ENCODE measurements around the gene NCKAP5. TPM values are rescaled to one million over a fixed set of nuclear protein-coding genes. Genes with fewer than 3 reads are reported as not detected.

The NCKAP5 gene
- total RNA-seq, 6 donors from 2014 or later: 22.1 to 51.1 (median 41.4) TPM

GRCh38 chr2:133273031-133273430, 295.2 kb downstream of the NCKAP5 start:
- WGBS, 2 donors: 60 to 71% methylated on average over 3 of the region's 3 CpGs
- TF ChIP-seq POLR2A (IDR thresholded peaks at IDR 0.05): no peak
- TF ChIP-seq CTCF (IDR thresholded peaks at IDR 0.05): no peak
- TF ChIP-seq EP300 (IDR thresholded peaks at IDR 0.05): no peak
- TF ChIP-seq POLR2AphosphoS5 (IDR thresholded peaks at IDR 0.05): no peak
- Histone ChIP-seq H3K27ac (no peak overlapping the region), H3K4me3 (no peak overlapping the region), H3K9me3 (no peaks in the 10 kb centered on the region), H3K36me3 (no peaks in the 10 kb centered on the region), H3K27me3 (no peaks in the 10 kb centered on the region), H3K4me1 (no peaks in the 10 kb centered on the region)
- ATAC-seq (ENCODE audit: low FRiP score in 2 of 2) (no peak), DNase-seq (no peak)

- peaks cover 0 to 3% (median 0%) of the 10 kb centered on the region in 4 donors for H3K27me3 ChIP-seq
- H3K36me3 ChIP-seq: no peaks in the 10 kb centered on the region
- H3K27ac ChIP-seq: no peak overlapping the region
- DNase-seq (no peak), ATAC-seq (ENCODE audit: low FRiP score in 2 of 2) (no peak)
- peaks cover 0 to 11% (median 2%) of the 10 kb centered on the region in 4 donors for H3K4me1 ChIP-seq
- no peaks in the 10 kb centered on the region for H3K9me3 ChIP-seq
- TF ChIP-seq POLR2AphosphoS5 (IDR thresholded peaks at IDR 0.05): no peak
- TF ChIP-seq EP300 (IDR thresholded peaks at IDR 0.05): no peak
- no peak for TF ChIP-seq CTCF (IDR thresholded peaks at IDR 0.05)
- no peak for TF ChIP-seq POLR2A (IDR thresholded peaks at IDR 0.05)
- WGBS, 2 donors: 51 to 53% methylated on average over 4 of the region's 4 CpGs
- H3K4me3 ChIP-seq: no peak overlapping the region
These were observed 297.2 kb downstream of the NCKAP5 start for GRCh38 chr2:133271105-133271504.

GRCh38 chr2:133270550-133270949, 297.7 kb downstream of the NCKAP5 start:
- ATAC-seq (ENCODE audit: low FRiP score in 2 of 2) (no peak), DNase-seq (no peak)
- Histone ChIP-seq H3K4me3 (no peak overlapping the region), H3K27ac (no peak overlapping the region), H3K9me3 (no peaks in the 10 kb centered on the region), H3K27me3 (peaks cover 0 to 3% (median 0%) of the 10 kb centered on the region in 4 donors), H3K36me3 (no peaks in the 10 kb centered on the region), H3K4me1 (peaks cover 0 to 17% (median 4%) of the 10 kb centered on the region in 4 donors)
- no peak for TF ChIP-seq POLR2A (IDR thresholded peaks at IDR 0.05)
- no peak for TF ChIP-seq POLR2AphosphoS5 (IDR thresholded peaks at IDR 0.05)
- no peak for TF ChIP-seq EP300 (IDR thresholded peaks at IDR 0.05)
- TF ChIP-seq CTCF (IDR thresholded peaks at IDR 0.05): no peak
- 91% methylated on average over 5 of the region's 5 CpGs for WGBS, 2 donors

GRCh38 chr2:133266926-133267590, 301.2 kb downstream of the NCKAP5 start:
- DNase-seq (no peak), ATAC-seq (ENCODE audit: low FRiP score in 2 of 2) (no peak)
- Histone ChIP-seq H3K4me1 (peaks cover 0 to 22% (median 7%) of the 10 kb centered on the region in 4 donors), H3K27ac (peak overlapping the region; percentile 57 to 80 (median 72)), H3K4me3 (peak overlapping the region; percentile 49 to 63 (median 59)), H3K27me3 (peaks cover 0 to 3% (median 0%) of the 10 kb centered on the region in 4 donors), H3K9me3 (no peaks in the 10 kb centered on the region), H3K36me3 (no peaks in the 10 kb centered on the region)
- WGBS, 2 donors: 0 to 1% methylated on average over 11 to 15 of the region's 17 CpGs
- TF ChIP-seq POLR2A (IDR thresholded peaks at IDR 0.05) (no peak), CTCF (IDR thresholded peaks at IDR 0.05) (no peak), EP300 (IDR thresholded peaks at IDR 0.05) (no peak), POLR2AphosphoS5 (IDR thresholded peaks at IDR 0.05) (no peak)

Measured in upper lobe of left lung (tissue), 6 donors.